ENCODE measurements around the gene AMOTL2.

DNA sequence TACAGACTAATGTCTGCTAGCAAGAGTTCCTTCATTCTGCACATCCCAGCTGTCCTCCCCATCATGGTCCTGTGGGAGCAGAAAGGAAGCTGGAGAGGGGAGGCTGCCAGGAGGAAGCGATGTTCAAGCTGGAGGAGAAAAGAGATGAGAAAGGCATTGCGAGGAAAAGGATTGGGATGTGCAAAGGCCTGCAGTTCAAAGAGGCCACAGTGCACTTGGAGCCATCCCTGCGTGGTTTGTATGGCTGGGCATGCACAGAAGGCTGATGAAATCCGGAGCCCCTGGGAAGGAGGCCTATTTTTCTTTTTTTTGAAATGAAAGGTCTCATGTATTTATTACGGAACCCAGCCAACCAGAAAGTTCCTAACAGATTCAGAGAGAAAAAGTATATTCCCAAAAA is 22.8 kb downstream of the AMOTL2 start:
- TF ChIP-seq, protein P1, sequence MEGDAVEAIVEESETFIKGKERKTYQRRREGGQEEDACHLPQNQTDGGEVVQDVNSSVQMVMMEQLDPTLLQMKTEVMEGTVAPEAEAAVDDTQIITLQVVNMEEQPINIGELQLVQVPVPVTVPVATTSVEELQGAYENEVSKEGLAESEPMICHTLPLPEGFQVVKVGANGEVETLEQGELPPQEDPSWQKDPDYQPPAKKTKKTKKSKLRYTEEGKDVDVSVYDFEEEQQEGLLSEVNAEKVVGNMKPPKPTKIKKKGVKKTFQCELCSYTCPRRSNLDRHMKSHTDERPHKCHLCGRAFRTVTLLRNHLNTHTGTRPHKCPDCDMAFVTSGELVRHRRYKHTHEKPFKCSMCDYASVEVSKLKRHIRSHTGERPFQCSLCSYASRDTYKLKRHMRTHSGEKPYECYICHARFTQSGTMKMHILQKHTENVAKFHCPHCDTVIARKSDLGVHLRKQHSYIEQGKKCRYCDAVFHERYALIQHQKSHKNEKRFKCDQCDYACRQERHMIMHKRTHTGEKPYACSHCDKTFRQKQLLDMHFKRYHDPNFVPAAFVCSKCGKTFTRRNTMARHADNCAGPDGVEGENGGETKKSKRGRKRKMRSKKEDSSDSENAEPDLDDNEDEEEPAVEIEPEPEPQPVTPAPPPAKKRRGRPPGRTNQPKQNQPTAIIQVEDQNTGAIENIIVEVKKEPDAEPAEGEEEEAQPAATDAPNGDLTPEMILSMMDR (IDR thresholded peaks at IDR 0.05; ENCODE audit: low read length), result no peak
- no peak for TF ChIP-seq EZH2 (IDR thresholded peaks at IDR 0.05; ENCODE audit: borderline replicate concordance, low read length)
